GM12878 (cell line): ENCODE results near the gene TOMM5. TPM values are rescaled to one million over a fixed set of nuclear protein-coding genes. Genes with fewer than 3 reads are reported as not detected.

Source experiments
- BCL3 ChIP-seq: IDR thresholded peaks from 2 replicates; pipeline ENCODE4 v1.6.1; 2011; ENCODE audit warnings: borderline replicate concordance, low read depth, mild to moderate bottlenecking, moderate library complexity, low read length; ENCODE audit not compliant: insufficient read depth, poor library complexity, severe bottlenecking
- BRCA1 ChIP-seq: IDR thresholded peaks from 2 replicates; pipeline ENCODE4 v1.6.1; 2011; ENCODE audit warnings: low read depth, low read length, improper control_type of control experiment
- PBX3 ChIP-seq: IDR thresholded peaks from 2 replicates; pipeline ENCODE4 v1.6.1; 2011; ENCODE audit warnings: mild to moderate bottlenecking, low read depth, low read length, moderate library complexity; ENCODE audit not compliant: insufficient replicate concordance
- POU2F2 ChIP-seq: IDR thresholded peaks from 3 replicates; pipeline ENCODE4 v1.6.1; 2011; ENCODE audit warnings: low read depth, mild to moderate bottlenecking, low read length, borderline replicate concordance
- TCF12 ChIP-seq: IDR thresholded peaks from 2 replicates; pipeline ENCODE4 v1.6.1; 2011; ENCODE audit warnings: low read depth, mild to moderate bottlenecking, low read length
- TCF7 ChIP-seq: IDR thresholded peaks from 2 replicates; pipeline ENCODE4 v1.6.1; 2014; ENCODE audit warnings: antibody characterized with exemption, borderline replicate concordance
- USF1 ChIP-seq: IDR thresholded peaks from 2 replicates; pipeline ENCODE4 v1.6.1; 2011; ENCODE audit warnings: borderline replicate concordance, low read depth, mild to moderate bottlenecking, moderate library complexity, mixed read lengths, low read length; ENCODE audit not compliant: insufficient read depth; ENCODE audit errors: extremely low read length
- USF2 ChIP-seq: IDR thresholded peaks from 2 replicates; pipeline ENCODE4 v1.6.1; 2011; ENCODE audit warnings: low read depth, low read length, improper control_type of control experiment, borderline replicate concordance
- polyA plus RNA-seq, 11 experiments: library from polyadenylated mRNA; depleted of rRNA in 4 of 11; unstranded in 6 of 11; stranded (reverse) in 5 of 11; fragments of >200 nt; fragmentation: Nextera tagmentation in 4 of 11; fragmentation: Illumina TruSeq in 1 of 11; extraction: Ambion mirVana in 4 of 11; extraction: Trizol in 1 of 11; gene quantifications; 1 replicate in 1 of 11; 2 replicates in 10 of 11; pipeline versions ENCODE4 v1.2.1 to v1.2.3, GENCODE V29; 2011 to 2016; ENCODE audit warnings: inconsistent platforms in 2 of 11, missing spikeins in 2 of 11, low read depth in 1 of 11
- total RNA-seq, 4 experiments: library from RNA; depleted of rRNA in 3 of 4; stranded (reverse); fragments of >200 nt in 3 of 4; fragmentation: Illumina TruSeq in 1 of 4; extraction: Trizol in 1 of 4; gene quantifications; 2 replicates each; pipeline versions ENCODE4 v1.2.1 to v1.2.3, GENCODE V29; 2013 to 2021

TOMM5 gene
- total and polyA plus RNA-seq, 10 of the 15 experiments (the other 5 are each of a cell fraction or from before 2014, with no cell fraction given) = 152 to 1,143 (median 351) TPM

- TF ChIP-seq USF1 (no peak), POU2F2 (no peak), PBX3 (no peak), BCL3 (no peak), USF2 (no peak), TCF12 (no peak), TCF7 (no peak), BRCA1 (no peak)
Measured at GRCh38 chr9:37604296-37604695, 11.9 kb upstream of the TOMM5 start (continued).
